HG03045 (cell line): ENCODE results near the gene KY.
"Not testable (repeated sequence)": the region's sequence is repeated elsewhere in the genome, so short reads cannot be mapped to it uniquely, and the experiment has no call there.

Experiments used
- ATAC-seq: cut with Tn5 transposase; IDR thresholded peaks from one replicate; pipeline ENCODE4 v1.9.1; 2021; ENCODE audit warnings: mild to moderate bottlenecking, moderate library complexity; ENCODE audit not compliant: unreplicated experiment

KY gene

GRCh38 chr3:134606033-134607025 is 44.5 kb downstream of the KY start:
- no peak for ATAC-seq

- ATAC-seq: no peak
Measured at GRCh38 chr3:134605556-134605955, 45.3 kb downstream of the KY start.

- no peak for ATAC-seq
Measured at GRCh38 chr3:134603956-134604355, 46.9 kb downstream of the KY start.

- no peak for ATAC-seq
Measured at GRCh38 chr3:134603480-134603879, 47.3 kb downstream of the KY start.

- ATAC-seq: no peak
Measured at GRCh38 chr3:134602440-134602814, 48.4 kb downstream of the KY start.

GRCh38 chr3:134601539-134602439 is 49.0 kb downstream of the KY start:
- ATAC-seq: no peak

GRCh38 chr3:134600685-134601463 is 49.9 kb downstream of the KY start:
- ATAC-seq: peak; percentile 77

GRCh38 chr3:134600206-134600605 is 50.6 kb downstream of the KY start:
- ATAC-seq: no peak

GRCh38 chr3:134598763-134599545 is 51.9 kb downstream of the KY start:
- no peak for ATAC-seq

- no peak for ATAC-seq
Measured at GRCh38 chr3:134597390-134597970, 53.3 kb downstream of the KY start.

- not testable (repeated sequence) for ATAC-seq
Measured at GRCh38 chr3:134594986-134595385, 55.8 kb downstream of the KY start.

- no peak for ATAC-seq
Measured at GRCh38 chr3:134594331-134594741, 56.5 kb downstream of the KY start.

- no peak for ATAC-seq
Measured at GRCh38 chr3:134592806-134593205, 58.0 kb downstream of the KY start.

GRCh38 chr3:134590766-134591165 is 60.1 kb downstream of the KY start:
- ATAC-seq: no peak

GRCh38 chr3:134579141-134579665 is 71.6 kb downstream of the KY start:
- ATAC-seq: no peak

- ATAC-seq: no peak
Measured at GRCh38 chr3:134576831-134577230, 74.0 kb downstream of the KY start.

- ATAC-seq: no peak
Measured at GRCh38 chr3:134576426-134576825, 74.4 kb downstream of the KY start.

- ATAC-seq: not testable (repeated sequence)
Measured at GRCh38 chr3:134569899-134570298, 80.9 kb downstream of the KY start.

- ATAC-seq: no peak
Measured at GRCh38 chr3:134568790-134569189, 82.0 kb downstream of the KY start.
